A673 (cell line): ENCODE results near the gene TMUB2. TPM values are rescaled to one million over a fixed set of nuclear protein-coding genes. Genes with fewer than 3 reads are reported as not detected.
A peak's percentile ranks its signal among the peaks of the same experiment; 100 is the strongest.

Experiments used
- BruUV-seq: library from RNA; stranded (reverse); fragments of 400-500 nt; replicated peaks from 2 replicates; lab custom pipeline; 2021; lab: Mats Ljungman, UMichigan
- CTCF ChIA-PET: fragments of 300-600 bp; sonication (Branson Sonifier 250); formaldehyde crosslinking; loops from one replicate; lab custom pipeline; 2022; ENCODE audit warnings: antibody characterized with exemption; lab: Charles Lee
- POLR2A ChIA-PET: fragments of 300-600 bp; sonication (Branson Sonifier 250); formaldehyde crosslinking; loops from one replicate; lab custom pipeline; 2022; ENCODE audit warnings: antibody characterized with exemption; ENCODE audit not compliant: low non-redundant PET; lab: Charles Lee
- DNase-seq: peaks from one replicate; pipeline ENCODE4 v3.0.0-alpha.2; 2015; ENCODE audit warnings: low spot score
- H3K27ac ChIP-seq: fragments of 200-600 bp; sonication (generic); 2 replicates; pipeline ENCODE4 v1.5.1; 2016; ENCODE audit warnings: mixed run types, low read depth, mild to moderate bottlenecking, mixed read lengths, antibody characterized with exemption, low read length; ENCODE audit not compliant: poor library complexity, severe bottlenecking
- H3K27me3 ChIP-seq: fragments of 200-600 bp; sonication (generic); replicated peaks from 2 replicates; pipeline ENCODE4 v1.6.1; 2017; ENCODE audit warnings: mixed run types, low read depth, mild to moderate bottlenecking, mixed read lengths, antibody characterized with exemption, low read length; ENCODE audit not compliant: insufficient read depth, poor library complexity
- H3K36me3 ChIP-seq: fragments of 200-600 bp; sonication (generic); 2 replicates; pipeline ENCODE4 v1.6.1; 2016; ENCODE audit warnings: mixed run types, mild to moderate bottlenecking, mixed read lengths, antibody characterized with exemption, low read length; ENCODE audit not compliant: insufficient read depth, poor library complexity, severe bottlenecking
- H3K4me1 ChIP-seq: fragments of 200-600 bp; sonication (generic); 2 replicates; pipeline ENCODE4 v1.6.1; 2017; ENCODE audit warnings: mixed run types, mild to moderate bottlenecking, mixed read lengths, antibody characterized with exemption, low read length; ENCODE audit not compliant: insufficient read depth, poor library complexity, severe bottlenecking
- H3K4me3 ChIP-seq: fragments of 200-600 bp; sonication (generic); 2 replicates; pipeline ENCODE4 v1.5.1; 2016; ENCODE audit warnings: low read depth, mixed run types, mild to moderate bottlenecking, mixed read lengths, low read length; ENCODE audit not compliant: poor library complexity, severe bottlenecking
- H3K9me3 ChIP-seq: fragments of 200-600 bp; sonication (generic); 2 replicates; pipeline ENCODE4 v1.6.1; 2016; ENCODE audit warnings: mixed run types, low read depth, mild to moderate bottlenecking, mixed read lengths, antibody characterized with exemption, low read length; ENCODE audit not compliant: poor library complexity, severe bottlenecking
- CTCF ChIP-seq: fragments of 300-800, 200-600 bp; sonication (generic); conservative IDR thresholded peaks from 2 replicates; pipeline ENCODE4 v1.5.1; 2017; ENCODE audit warnings: low read depth, mild to moderate bottlenecking, antibody characterized with exemption, low read length, moderate library complexity, mixed read lengths
- EZH2 ChIP-seq: fragments of 200-600 bp; sonication (generic); IDR thresholded peaks from 2 replicates; pipeline ENCODE4 v1.6.1; 2017; ENCODE audit warnings: borderline replicate concordance, low read depth, mild to moderate bottlenecking, mixed read lengths, antibody characterized with exemption, low read length; ENCODE audit not compliant: poor library complexity, severe bottlenecking
- intact Hi-C: fragments of 100-400 bp; cut with micrococcal nuclease; formaldehyde crosslinking; loops from one replicate; pipeline ENCODE4 v1.10.0; 2022; ENCODE audit not compliant: unreplicated experiment
- total RNA-seq: library from RNA; stranded (reverse); gene quantifications from 2 replicates; pipeline ENCODE4 v1.2.3, GENCODE V29; 2021

Gene TMUB2
- total RNA-seq, 1 experiment from 2014 or later = 13.0 TPM

DNA sequence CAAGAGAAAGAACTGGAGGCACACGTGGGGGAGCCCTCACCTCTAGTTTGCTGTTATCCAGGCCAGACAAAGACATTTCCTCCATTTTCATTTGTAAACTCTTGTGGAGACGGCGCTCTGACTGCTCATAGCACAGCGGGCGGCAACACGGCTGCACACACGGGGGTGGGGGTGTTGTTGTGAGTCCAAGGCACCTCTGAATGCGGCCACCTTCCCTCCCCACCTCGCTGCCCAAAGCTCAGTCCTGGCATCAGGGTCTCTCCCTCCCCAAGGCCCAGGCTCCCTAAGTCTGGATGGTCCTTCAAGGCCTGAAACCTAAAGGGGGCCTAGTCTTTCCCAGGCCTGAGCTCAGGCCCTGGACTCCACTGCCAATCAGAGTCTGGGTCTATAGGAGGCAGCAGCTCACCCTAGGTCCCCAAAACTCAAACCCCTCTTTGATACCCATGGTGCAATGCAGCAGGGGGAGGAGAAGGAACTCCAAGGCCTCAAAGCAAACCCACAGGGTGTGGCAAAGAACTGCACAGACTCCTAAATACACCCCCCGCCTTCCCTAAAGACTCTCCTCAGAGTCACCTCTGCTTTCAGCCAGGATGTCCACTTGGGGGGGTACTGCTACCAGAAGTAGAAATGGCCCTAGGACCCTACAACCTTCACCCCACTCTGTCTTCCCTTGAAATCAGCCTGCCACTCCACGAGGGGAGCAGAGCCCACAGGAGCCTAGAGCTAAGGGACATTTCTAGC, 11.4 kb downstream of the TMUB2 start:
- H3K4me3 ChIP-seq = peak overlapping the region; percentile 65
- intact Hi-C loops = no loop called here
- H3K9me3 ChIP-seq = no peaks in the 10 kb centered on the region
- no TSS peak for BruUV-seq
- ChIA-PET POLR2A (no interaction called here), CTCF (no interaction called here)
- TF ChIP-seq CTCF (no peak), EZH2 (no peak)
- H3K27me3 ChIP-seq = no peaks in the 10 kb centered on the region
- peak; percentile 47 for DNase-seq
- no peaks in the 10 kb centered on the region for H3K4me1 ChIP-seq
- peaks cover 29% of the 10 kb centered on the region for H3K36me3 ChIP-seq
- peak overlapping the region; percentile 84 for H3K27ac ChIP-seq

- Histone ChIP-seq H3K36me3 (peaks cover 25% of the 10 kb centered on the region), H3K27ac (peak overlapping the region; percentile 84), H3K4me3 (peak overlapping the region; percentile 65), H3K4me1 (no peaks in the 10 kb centered on the region), H3K9me3 (no peaks in the 10 kb centered on the region), H3K27me3 (no peaks in the 10 kb centered on the region)
- CTCF ChIA-PET = no interaction called here
- POLR2A ChIA-PET = no interaction called here
- BruUV-seq = no TSS peak
- intact Hi-C loops = no loop called here
- DNase-seq = peak; percentile 37
- no peak for TF ChIP-seq EZH2
- TF ChIP-seq CTCF = no peak
Observed at GRCh38 chr17:44198721-44199552, 12.2 kb downstream of the TMUB2 start.

DNA sequence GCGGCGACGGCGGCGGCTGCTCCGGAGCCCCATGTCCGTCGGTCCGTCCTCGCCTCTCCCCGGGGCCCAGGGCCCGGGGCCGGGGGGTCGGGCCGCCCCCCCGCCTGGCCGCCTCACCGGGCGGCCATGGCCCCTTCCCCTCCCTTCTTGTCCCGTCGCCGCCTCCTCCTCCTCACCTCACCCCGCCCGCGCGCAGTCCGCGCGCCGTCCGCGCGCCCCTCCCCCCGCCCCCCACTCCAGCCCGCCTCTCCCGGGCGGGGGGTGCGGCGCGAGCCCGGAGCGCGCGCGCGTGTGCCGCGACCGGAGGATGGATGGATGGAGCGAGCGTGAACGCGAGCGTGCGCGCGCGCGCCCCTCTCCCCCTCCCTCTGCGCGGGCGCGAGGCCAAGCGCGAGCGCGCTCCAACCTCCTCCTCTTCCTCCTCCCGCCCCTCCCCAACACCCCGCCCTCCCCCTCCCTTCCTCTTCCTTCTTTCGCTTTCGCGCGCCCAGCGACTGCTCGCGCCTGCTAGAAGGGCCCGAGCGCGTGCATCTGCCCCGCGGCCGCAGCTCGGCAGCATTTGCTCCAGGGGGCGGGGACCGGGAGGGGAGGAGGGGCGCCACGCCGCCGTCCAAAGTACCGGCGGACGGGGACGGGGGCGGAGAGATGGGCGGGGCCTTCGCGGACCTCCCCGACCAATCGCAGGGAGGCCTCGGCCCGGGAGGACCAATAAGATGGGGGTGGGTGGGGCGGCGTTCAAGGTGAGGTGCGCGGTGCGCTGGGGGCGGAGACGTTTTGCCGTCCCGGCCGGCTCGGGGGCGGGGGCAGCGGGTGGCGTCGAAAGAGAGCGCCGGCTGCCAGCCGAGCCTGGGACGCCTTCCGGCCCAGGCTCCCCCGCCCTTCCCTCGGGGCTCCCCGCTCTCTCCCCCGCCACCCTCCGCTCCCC, 13.0 kb downstream of the TMUB2 start, which contains the start of gene ATXN7L3:
ATXN7L3 (minus strand) TSS at position 332 of the 925 bp plus-strand sequence. CDS start 1,814 bp downstream, outside the sequence.
- Histone ChIP-seq H3K4me3 (peak within 1 kb of the TSS; percentile 65), H3K9me3 (no peaks in the 10 kb centered on the region), H3K27me3 (no peaks in the 10 kb centered on the region), H3K27ac (peak within 1 kb of the TSS; percentile 84), H3K4me1 (no peaks in the 10 kb centered on the region), H3K36me3 (peaks cover 18% of the 10 kb centered on the region)
- ChIA-PET CTCF (no interaction called here), POLR2A (no interaction called here)
- intact Hi-C loops = no loop called here
- no TSS peak for BruUV-seq
- TF ChIP-seq EZH2 = no peak
- TF ChIP-seq CTCF = no peak
- DNase-seq = peak; percentile 96
